HG03139 (cell line): Measurements from ENCODE around the gene HDAC9.

ENCODE experiments used
- ATAC-seq: cut with Tn5 transposase; IDR thresholded peaks from one replicate; pipeline ENCODE4 v1.9.1; 2021; ENCODE audit not compliant: unreplicated experiment

HDAC9 gene

DNA sequence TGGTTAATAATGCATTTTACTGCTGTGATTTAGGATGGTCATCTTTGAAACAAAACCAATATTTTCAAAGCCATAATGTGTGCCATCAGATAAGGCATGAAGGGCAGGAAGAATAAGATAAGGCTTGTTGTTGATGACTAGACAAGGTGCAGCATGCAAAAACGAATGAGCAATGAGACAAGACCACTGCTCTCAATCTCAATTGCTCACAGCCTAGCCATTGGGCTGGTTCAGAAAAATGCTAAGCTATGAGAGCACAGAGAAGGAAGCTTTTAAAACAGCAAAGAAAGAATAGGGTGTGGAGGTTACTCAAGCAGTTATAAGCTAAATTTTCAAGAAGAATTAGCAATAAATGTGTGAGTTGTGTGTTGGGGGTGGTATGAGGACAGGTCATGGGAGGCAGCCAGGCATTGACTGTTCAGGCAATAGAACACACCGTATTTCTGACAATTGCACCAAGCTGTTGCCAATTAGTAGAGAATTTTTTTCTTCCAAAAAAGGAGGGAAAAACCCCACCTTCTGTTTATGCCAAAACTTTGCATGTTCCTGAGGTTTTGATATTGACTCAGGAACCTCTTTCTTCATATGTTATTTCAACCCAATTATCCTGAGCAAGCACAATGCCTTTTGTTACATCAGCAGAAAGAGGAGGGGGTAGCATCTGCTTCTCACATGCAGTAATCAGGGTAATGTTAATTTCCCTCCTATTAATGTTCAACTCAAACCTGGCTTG lies 276.5 kb downstream of the HDAC9 start:
- no peak for ATAC-seq

- no peak for ATAC-seq
These were observed 277.0 kb downstream of the HDAC9 start for GRCh38 chr7:18772567-18772965.

- no peak for ATAC-seq
These were observed 281.8 kb downstream of the HDAC9 start for GRCh38 chr7:18777314-18777713.

DNA sequence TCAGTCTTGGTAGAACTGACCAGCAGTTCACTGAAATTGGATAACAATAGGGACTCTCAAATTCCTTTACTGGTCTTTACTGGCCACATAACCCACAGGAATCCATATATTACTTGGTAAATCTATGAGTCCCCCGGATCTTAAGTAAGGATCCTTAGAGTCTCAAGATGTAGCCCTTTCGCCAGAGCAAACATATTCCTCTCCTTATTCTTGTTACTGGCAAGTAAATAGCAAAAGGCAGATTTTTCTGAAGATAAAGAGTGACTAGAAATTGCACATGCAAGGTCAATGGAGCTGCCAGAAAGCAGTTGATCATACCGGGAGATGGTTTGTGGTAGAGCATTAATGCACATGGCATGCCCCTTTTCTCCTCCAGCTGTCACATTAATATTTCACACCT lies 283.0 kb downstream of the HDAC9 start:
- ATAC-seq, result no peak

DNA sequence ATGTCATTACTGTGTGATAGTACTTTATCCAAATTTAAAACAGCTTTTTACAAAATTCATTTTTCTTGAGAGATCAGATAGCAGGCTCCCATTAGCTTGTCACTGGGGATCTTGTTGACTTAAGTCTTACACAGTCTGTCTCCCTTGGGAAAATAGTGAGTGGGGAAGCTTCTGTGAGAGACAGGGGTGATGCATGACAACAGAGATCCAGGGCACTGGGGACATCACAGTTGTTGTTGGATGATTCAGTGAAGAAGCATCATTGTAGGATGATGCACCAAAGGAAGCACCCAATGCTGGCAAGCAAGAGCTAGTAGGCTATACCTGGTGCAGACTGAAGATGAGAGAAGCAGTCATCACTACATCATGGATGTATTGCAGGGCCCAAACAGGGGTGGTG lies 284.7 kb downstream of the HDAC9 start:
- ATAC-seq, result no peak

- no peak for ATAC-seq
These were observed 285.4 kb downstream of the HDAC9 start for GRCh38 chr7:18780938-18781337.

GRCh38 chr7:18786196-18786727 lies 290.7 kb downstream of the HDAC9 start:
- no peak for ATAC-seq

GRCh38 chr7:18786796-18787195 lies 291.2 kb downstream of the HDAC9 start:
- no peak for ATAC-seq

GRCh38 chr7:18788026-18788425 lies 292.5 kb downstream of the HDAC9 start:
- ATAC-seq, result no peak

GRCh38 chr7:18792871-18793595 lies 297.5 kb downstream of the HDAC9 start:
- no peak for ATAC-seq

DNA sequence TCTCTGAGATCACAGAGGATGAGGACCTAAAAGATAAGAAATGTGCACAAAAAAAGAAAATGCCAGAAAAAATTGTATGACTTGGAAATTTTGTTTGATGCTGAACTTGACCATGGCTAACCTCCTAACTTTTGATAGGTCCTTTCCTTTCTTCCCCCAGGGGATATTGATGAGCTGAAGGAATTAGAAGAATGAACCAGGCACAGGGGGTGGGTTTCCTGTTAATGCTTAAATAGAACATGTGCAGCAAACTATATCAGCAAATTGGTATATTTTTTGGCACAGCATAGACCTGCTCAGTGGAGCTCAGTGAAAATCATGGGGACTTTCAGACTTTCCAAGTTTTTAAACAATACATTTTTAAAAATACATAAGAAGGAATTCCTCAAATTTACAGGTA lies 300.7 kb downstream of the HDAC9 start:
- no peak for ATAC-seq

- no peak for ATAC-seq
These were observed 302.7 kb downstream of the HDAC9 start for GRCh38 chr7:18798088-18798906.

- ATAC-seq, result no peak
These were observed 304.4 kb downstream of the HDAC9 start for GRCh38 chr7:18799899-18800298.

GRCh38 chr7:18803923-18804322 lies 308.4 kb downstream of the HDAC9 start:
- ATAC-seq, result no peak

GRCh38 chr7:18806177-18806576 lies 310.6 kb downstream of the HDAC9 start:
- ATAC-seq, result no peak

GRCh38 chr7:18808026-18808425 lies 312.5 kb downstream of the HDAC9 start:
- no peak for ATAC-seq

DNA sequence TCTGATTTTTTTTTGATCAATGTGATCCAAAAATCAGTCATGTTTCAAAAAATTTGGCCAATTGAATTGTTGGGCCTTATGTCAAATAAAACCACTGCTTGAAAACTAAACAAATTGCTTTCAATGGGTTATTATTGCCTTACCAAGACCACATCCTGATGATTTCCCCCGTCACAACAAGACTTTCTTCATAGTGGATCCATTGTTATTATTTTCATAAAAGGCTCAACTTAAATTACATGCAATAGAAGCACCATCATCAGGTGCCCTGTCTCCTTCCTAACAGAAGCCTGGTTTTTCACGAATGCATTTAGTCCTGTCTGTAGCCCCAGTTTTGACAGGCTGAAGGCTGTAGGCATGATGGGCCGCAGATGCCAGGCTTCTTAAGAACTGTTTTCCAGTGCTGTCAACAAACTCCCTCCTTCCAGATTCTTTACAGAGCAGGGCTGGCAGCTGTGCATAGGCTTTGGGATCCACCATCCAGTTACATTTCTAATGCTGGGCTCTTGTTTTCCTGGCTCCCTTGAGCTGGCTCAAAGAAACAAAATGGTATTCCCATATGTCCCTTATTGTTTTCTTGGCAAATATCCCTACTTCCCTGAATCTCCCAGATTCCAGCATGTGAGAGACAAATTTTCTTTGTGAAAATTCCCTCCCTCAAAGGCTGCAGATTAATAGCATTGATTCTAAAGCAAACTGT lies 319.9 kb downstream of the HDAC9 start:
- ATAC-seq, result no peak

GRCh38 chr7:18820981-18821380 lies 325.4 kb downstream of the HDAC9 start:
- no peak for ATAC-seq

DNA sequence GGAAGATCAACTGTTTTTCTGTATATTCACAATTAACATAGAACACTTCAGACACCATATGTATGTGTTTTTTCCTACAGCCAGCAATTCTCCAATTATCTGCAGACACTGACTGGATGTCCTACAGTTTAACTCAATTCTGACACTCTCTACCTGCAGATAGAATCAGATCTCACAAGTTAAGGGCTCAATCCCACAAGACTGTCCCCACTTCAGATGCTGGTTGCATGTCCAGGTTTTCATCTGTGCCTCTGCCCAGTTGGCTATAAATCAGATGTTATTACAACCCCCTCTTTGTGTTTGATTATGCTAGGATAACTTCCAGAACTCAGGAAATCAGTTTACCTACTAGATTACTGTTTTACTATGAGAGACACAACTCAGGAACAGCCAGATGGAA lies 326.0 kb downstream of the HDAC9 start:
- ATAC-seq, result no peak

- no peak for ATAC-seq
These were observed 328.6 kb downstream of the HDAC9 start for GRCh38 chr7:18824157-18824556.
